H1 (cell line): Measurements from ENCODE around the gene KRTAP10-4. TPM values are rescaled to one million over a fixed set of nuclear protein-coding genes. Genes with fewer than 3 reads are reported as not detected.

ENCODE experiments used
- ASH2L ChIP-seq: fragments of 200-600, 300-600 bp; sonication (generic); IDR thresholded peaks from one replicate; pipeline ENCODE4 v1.7.1; 2017; ENCODE audit warnings: low read length
- EGR1 ChIP-seq: IDR thresholded peaks from 2 replicates; pipeline ENCODE4 v1.6.1; 2011; ENCODE audit warnings: low read depth, low read length, borderline replicate concordance
- GTF2F1 ChIP-seq: IDR thresholded peaks from 2 replicates; pipeline ENCODE4 v1.6.1; 2012; ENCODE audit warnings: low read depth, low read length, improper control_type of control experiment, borderline replicate concordance
- KDM1A ChIP-seq: fragments of 200-600, 300-600 bp; sonication (generic); IDR thresholded peaks from 2 replicates; pipeline ENCODE4 v1.7.1; 2016; ENCODE audit warnings: mild to moderate bottlenecking, low read length, borderline replicate concordance
- NANOG ChIP-seq: IDR thresholded peaks from 2 replicates; pipeline ENCODE4 v1.6.1; 2011; ENCODE audit warnings: low read length, low read depth, mild to moderate bottlenecking, inconsistent platforms; ENCODE audit not compliant: insufficient read depth, poor library complexity, severe bottlenecking
- RXRA ChIP-seq: IDR thresholded peaks from 2 replicates; pipeline ENCODE4 v1.6.1; 2011; ENCODE audit warnings: low read depth, mild to moderate bottlenecking, low read length, moderate library complexity; ENCODE audit not compliant: insufficient read depth
- TCF12 ChIP-seq: IDR thresholded peaks from 2 replicates; pipeline ENCODE4 v1.6.1; 2011; ENCODE audit warnings: low read depth, mild to moderate bottlenecking, low read length
- polyA plus RNA-seq, 7 experiments: library from polyadenylated mRNA; depleted of rRNA in 3 of 7; stranded (reverse) in 5 of 7; unstranded in 2 of 7; fragments of >200 nt in 5 of 7; fragments of 200-250 nt in 2 of 7; gene quantifications; 1 replicate in 5 of 7; 2 replicates in 1 of 7; 4 replicates in 1 of 7; pipeline versions ENCODE4 v1.2.1 to v1.2.3, GENCODE V29; 2011 to 2013; ENCODE audit warnings: missing spikeins in 2 of 7, mixed read lengths in 2 of 7
- total RNA-seq: library from RNA; stranded (reverse); fragmentation: NEBNext Ultra II Directional; extraction: Animal tissue kit (Norgen Biotek cat#: 25700); gene quantifications from 2 replicates; pipeline ENCODE4 v1.2.1, GENCODE V29; 2021

The KRTAP10-4 gene
- total and polyA plus RNA-seq, 2 of the 8 experiments (the other 6 are each of a cell fraction or from before 2014, with no cell fraction given) = not detected

GRCh38 chr21:44579056-44579832, 5.7 kb downstream of the KRTAP10-4 start (continued):
- TF ChIP-seq NANOG = no peak
- TF ChIP-seq GTF2F1 = no peak
- TF ChIP-seq EGR1 = no peak
- no peak for TF ChIP-seq TCF12
- TF ChIP-seq RXRA = no peak
- TF ChIP-seq KDM1A = no peak
- TF ChIP-seq ASH2L = no peak
- TF ChIP-seq, all 59 proteins: peak for 0
